Activated naive CD4-positive, alpha-beta T cell treated with anti-CD3 and anti-CD28 coated beads, Interleukin-2, amount 50 U/mL, for 24 hours (primary cell): ENCODE results near the gene TTBK1.

Source experiments
- H3K27ac Mint-ChIP-seq: one replicate; pipeline ENCODE4 v1.8.0; 2021; ENCODE audit warnings: mild to moderate bottlenecking, mixed read lengths
- H3K27me3 Mint-ChIP-seq: one replicate; pipeline ENCODE4 v1.8.0; 2021; ENCODE audit warnings: mixed read lengths
- H3K36me3 Mint-ChIP-seq: one replicate; pipeline ENCODE4 v1.8.0; 2021; ENCODE audit warnings: mixed read lengths
- H3K4me1 Mint-ChIP-seq: one replicate; pipeline ENCODE4 v1.8.0; 2021; ENCODE audit warnings: mixed read lengths
- H3K4me3 Mint-ChIP-seq: one replicate; pipeline ENCODE4 v1.8.0; 2021; ENCODE audit warnings: mild to moderate bottlenecking, mixed read lengths
- H3K9me3 Mint-ChIP-seq: one replicate; pipeline ENCODE4 v1.8.0; 2021; ENCODE audit warnings: mixed read lengths

Gene TTBK1

GRCh38 chr6:43219119-43219518, 24.2 kb upstream of the TTBK1 start:
- Mint-ChIP-seq H3K27me3 (no peaks in the 10 kb centered on the region), H3K4me1 (peaks cover 28% of the 10 kb centered on the region), H3K27ac (peak overlapping the region; percentile 56), H3K36me3 (peaks cover 4% of the 10 kb centered on the region), H3K4me3 (no peak overlapping the region), H3K9me3 (no peaks in the 10 kb centered on the region)

GRCh38 chr6:43219814-43220213, 23.5 kb upstream of the TTBK1 start:
- peaks cover 6% of the 10 kb centered on the region for H3K36me3 Mint-ChIP-seq

GRCh38 chr6:43220439-43220951, 22.8 kb upstream of the TTBK1 start:
- H3K4me3 Mint-ChIP-seq, result no peak overlapping the region
- H3K36me3 Mint-ChIP-seq, result peaks cover 9% of the 10 kb centered on the region
- H3K9me3 Mint-ChIP-seq, result no peaks in the 10 kb centered on the region
- no peaks in the 10 kb centered on the region for H3K27me3 Mint-ChIP-seq
- H3K4me1 Mint-ChIP-seq, result peaks cover 38% of the 10 kb centered on the region
- peak overlapping the region; percentile 61 for H3K27ac Mint-ChIP-seq

More at GRCh38 chr6:43219814-43220213, 23.5 kb upstream of the TTBK1 start:
- no peaks in the 10 kb centered on the region for H3K9me3 Mint-ChIP-seq
- H3K27me3 Mint-ChIP-seq, result no peaks in the 10 kb centered on the region
- H3K4me3 Mint-ChIP-seq, result no peak overlapping the region
- H3K4me1 Mint-ChIP-seq, result peaks cover 34% of the 10 kb centered on the region
- H3K27ac Mint-ChIP-seq, result peak overlapping the region; percentile 61

- Mint-ChIP-seq H3K4me3 (no peak overlapping the region), H3K9me3 (no peaks in the 10 kb centered on the region), H3K36me3 (peaks cover 10% of the 10 kb centered on the region), H3K27ac (peak overlapping the region; percentile 87), H3K4me1 (peaks cover 46% of the 10 kb centered on the region), H3K27me3 (no peaks in the 10 kb centered on the region)
Observed at GRCh38 chr6:43221046-43221972, 22.0 kb upstream of the TTBK1 start.

DNA sequence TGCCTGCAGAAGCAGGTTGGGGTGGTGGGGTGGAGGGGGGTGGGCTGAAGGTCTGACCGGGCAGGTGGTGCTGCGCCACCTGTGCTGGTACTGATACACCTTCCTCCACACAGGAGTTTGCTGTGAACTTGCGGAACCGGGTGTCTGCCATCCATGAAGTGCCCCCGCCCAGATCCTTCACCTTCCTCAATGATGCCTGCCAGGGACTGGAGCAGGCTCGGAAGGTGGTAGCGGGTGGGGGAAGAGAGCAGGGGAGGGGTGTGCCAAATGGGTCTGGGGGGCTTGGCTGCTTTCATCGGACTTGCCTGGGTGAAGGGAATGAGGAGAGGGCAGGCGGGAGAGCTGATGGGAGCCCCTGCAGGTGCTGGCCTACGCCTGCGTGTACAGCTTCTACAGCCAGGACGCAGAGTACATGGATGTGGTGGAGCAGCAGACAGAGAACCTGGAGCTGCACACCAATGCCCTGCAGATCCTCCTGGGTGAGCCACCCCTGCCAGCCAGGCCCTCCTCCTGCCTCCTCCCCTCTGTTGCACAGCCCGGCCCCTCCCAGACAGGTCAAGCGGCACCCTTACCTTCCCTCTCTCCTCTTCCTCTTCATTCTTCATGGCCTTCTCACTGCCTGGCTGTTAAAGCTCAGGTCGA, 20.7 kb upstream of the TTBK1 start:
- peaks cover 53% of the 10 kb centered on the region for H3K4me1 Mint-ChIP-seq
- no peaks in the 10 kb centered on the region for H3K9me3 Mint-ChIP-seq
- H3K36me3 Mint-ChIP-seq, result peaks cover 9% of the 10 kb centered on the region
- H3K27me3 Mint-ChIP-seq, result no peaks in the 10 kb centered on the region
- H3K27ac Mint-ChIP-seq, result peak overlapping the region; percentile 80
- no peak overlapping the region for H3K4me3 Mint-ChIP-seq

GRCh38 chr6:43223175-43223574, 20.1 kb upstream of the TTBK1 start:
- peak overlapping the region; percentile 80 for H3K27ac Mint-ChIP-seq
- no peaks in the 10 kb centered on the region for H3K27me3 Mint-ChIP-seq
- H3K36me3 Mint-ChIP-seq, result peaks cover 8% of the 10 kb centered on the region
- no peaks in the 10 kb centered on the region for H3K9me3 Mint-ChIP-seq
- H3K4me3 Mint-ChIP-seq, result no peak overlapping the region
- peaks cover 59% of the 10 kb centered on the region for H3K4me1 Mint-ChIP-seq

- Mint-ChIP-seq H3K27me3 (no peaks in the 10 kb centered on the region), H3K27ac (peak overlapping the region; percentile 91), H3K36me3 (peaks cover 6% of the 10 kb centered on the region), H3K4me1 (peaks cover 65% of the 10 kb centered on the region), H3K4me3 (peak overlapping the region; percentile 79), H3K9me3 (no peaks in the 10 kb centered on the region)
Observed at GRCh38 chr6:43226192-43226851, 17.0 kb upstream of the TTBK1 start.

- peak within 1 kb of the TSS; percentile 95 for H3K27ac Mint-ChIP-seq
- peaks cover 42% of the 10 kb centered on the region for H3K4me1 Mint-ChIP-seq
- peak within 1 kb of the TSS; percentile 92 for H3K4me3 Mint-ChIP-seq
- no peaks in the 10 kb centered on the region for H3K27me3 Mint-ChIP-seq
- H3K9me3 Mint-ChIP-seq, result no peaks in the 10 kb centered on the region
- H3K36me3 Mint-ChIP-seq, result peaks cover 6% of the 10 kb centered on the region
Observed at GRCh38 chr6:43228951-43229802, 14.1 kb upstream of the TTBK1 start, which contains the start of gene DNPH1. Gene DNPH1, minus strand, starts transcription at chr6:43229481. Its CDS starts 25 bp downstream, at chr6:43229456.

GRCh38 chr6:43229803-43230620, 13.3 kb upstream of the TTBK1 start:
- H3K27ac Mint-ChIP-seq, result peak overlapping the region; percentile 95
- peaks cover 37% of the 10 kb centered on the region for H3K4me1 Mint-ChIP-seq
- no peaks in the 10 kb centered on the region for H3K27me3 Mint-ChIP-seq
- peaks cover 4% of the 10 kb centered on the region for H3K36me3 Mint-ChIP-seq
- peak overlapping the region; percentile 88 for H3K4me3 Mint-ChIP-seq
- no peaks in the 10 kb centered on the region for H3K9me3 Mint-ChIP-seq

DNA sequence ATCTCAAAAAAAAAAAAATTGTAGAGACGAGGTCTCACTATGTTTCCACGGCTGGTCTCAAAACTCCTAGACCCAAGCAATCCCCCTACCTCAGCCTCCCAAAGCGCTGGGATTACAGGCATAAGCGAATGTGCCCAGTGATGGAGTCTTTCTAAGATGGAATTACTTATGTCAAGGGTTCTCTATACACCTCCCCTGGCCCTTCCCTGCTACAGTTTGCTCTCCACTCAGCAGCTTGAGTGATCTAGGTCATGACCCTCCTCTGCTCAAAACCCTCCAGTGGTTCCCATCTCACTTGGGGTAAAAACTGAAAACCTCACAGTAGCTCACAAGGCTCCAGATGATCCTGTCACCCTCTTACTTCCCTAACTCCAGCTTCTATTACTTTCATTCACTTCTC, 12.2 kb upstream of the TTBK1 start:
- Mint-ChIP-seq H3K9me3 (no peaks in the 10 kb centered on the region), H3K27me3 (no peaks in the 10 kb centered on the region), H3K4me3 (no peak overlapping the region), H3K4me1 (peaks cover 27% of the 10 kb centered on the region), H3K36me3 (no peaks in the 10 kb centered on the region), H3K27ac (no peak overlapping the region)

DNA sequence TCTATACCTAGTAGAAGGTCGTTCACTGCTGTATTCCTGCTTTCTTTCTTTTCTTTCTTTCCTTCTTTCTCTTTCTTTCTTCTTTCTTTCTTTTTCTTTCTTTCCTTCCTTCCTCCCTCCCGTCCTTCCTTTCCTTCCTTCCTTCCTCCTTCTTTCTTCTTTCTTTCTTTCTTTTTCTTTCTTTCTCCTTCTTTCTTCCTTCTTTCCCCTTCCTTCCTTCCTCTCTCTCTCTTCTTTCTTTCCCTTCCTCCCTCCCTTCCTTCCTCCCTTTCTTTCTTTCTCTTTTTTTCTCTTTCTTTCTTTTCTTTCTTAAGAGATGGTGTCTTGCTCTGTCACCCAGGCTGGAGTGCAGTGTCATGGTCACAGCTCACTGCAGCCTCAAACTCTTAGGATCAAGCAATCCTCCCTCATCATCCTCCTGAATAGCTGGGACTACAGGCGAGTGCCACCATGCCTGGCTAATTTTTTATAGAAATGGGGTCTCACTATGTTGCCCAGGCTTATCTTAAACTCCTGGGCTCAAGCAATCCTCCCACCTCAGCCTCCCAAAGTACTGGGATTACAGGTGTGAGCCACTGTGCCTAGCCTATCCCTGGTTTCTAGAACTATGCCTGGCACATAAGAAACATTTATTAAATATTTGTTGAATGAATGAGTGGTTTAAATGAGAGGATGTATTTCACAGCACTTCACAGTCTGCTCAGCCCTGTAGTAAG, 11.4 kb upstream of the TTBK1 start:
- H3K27ac Mint-ChIP-seq, result peak overlapping the region; percentile 26
- no peak overlapping the region for H3K4me3 Mint-ChIP-seq
- H3K9me3 Mint-ChIP-seq, result no peaks in the 10 kb centered on the region
- H3K27me3 Mint-ChIP-seq, result no peaks in the 10 kb centered on the region
- no peaks in the 10 kb centered on the region for H3K36me3 Mint-ChIP-seq
- H3K4me1 Mint-ChIP-seq, result peaks cover 20% of the 10 kb centered on the region

GRCh38 chr6:43235841-43236240, 7.4 kb upstream of the TTBK1 start:
- no peak overlapping the region for H3K4me3 Mint-ChIP-seq
- peaks cover 4% of the 10 kb centered on the region for H3K36me3 Mint-ChIP-seq
- no peaks in the 10 kb centered on the region for H3K4me1 Mint-ChIP-seq
- H3K9me3 Mint-ChIP-seq, result peaks cover 5% of the 10 kb centered on the region
- no peak overlapping the region for H3K27ac Mint-ChIP-seq
- H3K27me3 Mint-ChIP-seq, result peaks cover 12% of the 10 kb centered on the region

- peaks cover 4% of the 10 kb centered on the region for H3K36me3 Mint-ChIP-seq
- peaks cover 21% of the 10 kb centered on the region for H3K27me3 Mint-ChIP-seq
- no peak overlapping the region for H3K27ac Mint-ChIP-seq
- no peaks in the 10 kb centered on the region for H3K4me1 Mint-ChIP-seq
- peaks cover 5% of the 10 kb centered on the region for H3K9me3 Mint-ChIP-seq
- H3K4me3 Mint-ChIP-seq, result no peak overlapping the region
Observed at GRCh38 chr6:43239054-43239453, 4.2 kb upstream of the TTBK1 start.

DNA sequence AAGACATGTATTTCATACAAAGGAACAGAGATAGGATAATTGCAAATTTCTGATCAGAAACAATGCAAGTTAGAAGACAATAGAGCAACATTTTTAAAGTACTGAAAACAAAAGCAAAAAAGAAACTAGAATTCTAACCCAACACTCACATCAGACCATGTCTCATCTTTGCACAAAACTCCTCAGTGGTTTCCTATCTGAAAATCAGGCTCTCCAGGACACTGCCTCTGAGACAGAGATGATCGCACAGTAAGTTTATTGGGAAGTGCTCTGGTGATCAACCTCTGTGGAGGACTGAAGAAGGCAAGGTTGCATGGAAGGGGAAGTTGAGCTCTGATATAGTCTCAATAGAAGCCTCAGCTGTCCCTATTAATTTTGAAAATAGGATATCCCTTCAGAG, 2.3 kb upstream of the TTBK1 start:
- no peak overlapping the region for H3K4me3 Mint-ChIP-seq
- peaks cover 5% of the 10 kb centered on the region for H3K9me3 Mint-ChIP-seq
- H3K4me1 Mint-ChIP-seq, result no peaks in the 10 kb centered on the region
- peaks cover 21% of the 10 kb centered on the region for H3K27me3 Mint-ChIP-seq
- no peak overlapping the region for H3K27ac Mint-ChIP-seq
- H3K36me3 Mint-ChIP-seq, result peaks cover 4% of the 10 kb centered on the region
